Endothelial cell of umbilical vein (primary cell): ENCODE results near the gene KCNJ12. TPM values are rescaled to one million over a fixed set of nuclear protein-coding genes. Genes with fewer than 3 reads are reported as not detected.
"Not testable (repeated sequence)": the region's sequence is repeated elsewhere in the genome, so short reads cannot be mapped to it uniquely, and the experiment has no call there.

Experiments
- BruUV-seq: library from RNA; stranded (reverse); fragments of 400-500 nt; replicated peaks from 2 replicates; lab custom pipeline; 2021; lab: Mats Ljungman, UMichigan
- CTCF ChIA-PET: fragments of 300-600, 350-600 bp; sonication (Branson Sonifier 250); formaldehyde crosslinking; loops from one replicate; lab custom pipeline; 2021; ENCODE audit warnings: antibody characterized with exemption, inconsistent platforms; lab: Charles Lee
- POLR2A ChIA-PET: fragments of 300-600, 350-600 bp; sonication (Branson Sonifier 250); formaldehyde crosslinking; loops from one replicate; lab custom pipeline; 2021; ENCODE audit warnings: antibody characterized with exemption, inconsistent platforms; lab: Charles Lee
- DNase-seq: peaks from one replicate; pipeline ENCODE4 v3.0.0-alpha.2; 2011; ENCODE audit warnings: low read depth, low spot score
- FAIRE-seq: peaks from 2 replicates; lab custom pipeline; 2011; peaks lifted over from hg19 to GRCh38; lab: Jason Lieb, UNC
- H2AFZ ChIP-seq: 2 replicates; pipeline ENCODE4 v1.6.0; 2012; ENCODE audit warnings: low read depth, low read length, control low read depth, inconsistent platforms
- H3K27ac ChIP-seq: 2 replicates; pipeline ENCODE4 v1.5.1; 2011; ENCODE audit warnings: low read depth, mild to moderate bottlenecking, control low read depth, low read length, moderate library complexity; ENCODE audit not compliant: insufficient read depth
- H3K27me3 ChIP-seq, 2 experiments: 2 replicates each; pipeline versions ENCODE4 v1.6.0 to v1.6.1; 2011; ENCODE audit warnings: low read length in 2 of 2, mixed read lengths in 1 of 2; ENCODE audit not compliant: control insufficient read depth in 2 of 2, insufficient read depth in 2 of 2
- H3K36me3 ChIP-seq, 2 experiments: 2 replicates in 1 of 2; 3 replicates in 1 of 2; pipeline ENCODE4 v1.5.1; 2011; ENCODE audit warnings: low read length in 2 of 2, mild to moderate bottlenecking in 1 of 2, moderate library complexity in 1 of 2; ENCODE audit not compliant: control insufficient read depth in 2 of 2, insufficient read depth in 2 of 2; ENCODE audit errors: extremely low read depth in 1 of 2
- H3K4me1 ChIP-seq: 3 replicates; pipeline ENCODE4 v1.5.1; 2011; ENCODE audit warnings: mild to moderate bottlenecking, low read length; ENCODE audit not compliant: control insufficient read depth, insufficient read depth; ENCODE audit errors: extremely low read depth
- H3K4me2 ChIP-seq: 2 replicates; pipeline ENCODE4 v1.6.1; 2011; ENCODE audit warnings: low read length, control low read depth, mixed read lengths; ENCODE audit not compliant: insufficient read depth
- H3K4me3 ChIP-seq, 3 experiments: fragments of 200-600 bp in 1 of 3; sonication (generic), shearing (Covaris generic) in 1 of 3; replicated peaks in 1 of 3; 2 replicates each; pipeline ENCODE4 v1.5.1; 2011 to 2016; ENCODE audit warnings: control low read depth in 3 of 3, low read length in 3 of 3, mild to moderate bottlenecking in 2 of 3, inconsistent platforms in 1 of 3, low read depth in 1 of 3, moderate library complexity in 1 of 3; ENCODE audit not compliant: insufficient read depth in 1 of 3
- H3K79me2 ChIP-seq: 2 replicates; pipeline ENCODE4 v1.6.0; 2012; ENCODE audit warnings: low read length, inconsistent platforms; ENCODE audit not compliant: control insufficient read depth, insufficient read depth
- H3K9ac ChIP-seq: replicated peaks from 2 replicates; pipeline ENCODE3; 2011; ENCODE audit warnings: low read length, control low read depth; ENCODE audit not compliant: insufficient read depth; ENCODE audit errors: extremely low read depth
- H3K9me1 ChIP-seq: replicated peaks from 3 replicates; pipeline ENCODE4 v1.6.0; 2011; ENCODE audit warnings: mild to moderate bottlenecking, low read length; ENCODE audit not compliant: control insufficient read depth, insufficient read depth; ENCODE audit errors: extremely low read depth
- H3K9me3 ChIP-seq: replicated peaks from 2 replicates; pipeline ENCODE4 v1.5.1; 2012; ENCODE audit warnings: low read length, inconsistent platforms; ENCODE audit not compliant: control insufficient read depth, insufficient read depth
- H4K20me1 ChIP-seq: replicated peaks from 2 replicates; pipeline ENCODE3; 2011; ENCODE audit warnings: mild to moderate bottlenecking, low read length; ENCODE audit not compliant: control insufficient read depth, insufficient read depth; ENCODE audit errors: extremely low read depth
- GATA2 ChIP-seq: IDR thresholded peaks from 2 replicates; pipeline ENCODE4 v1.7.0; 2011; ENCODE audit warnings: low read depth, mild to moderate bottlenecking, moderate library complexity, mixed read lengths, low read length; ENCODE audit not compliant: insufficient read length, insufficient read depth
- JUN ChIP-seq: IDR thresholded peaks from 2 replicates; pipeline ENCODE4 v1.6.1; 2011; ENCODE audit warnings: borderline replicate concordance, low read depth; ENCODE audit not compliant: insufficient read length, insufficient read depth
- MAX ChIP-seq: IDR thresholded peaks from 2 replicates; pipeline ENCODE4 v1.6.1; 2011; ENCODE audit not compliant: insufficient read depth, insufficient read length
- dilution Hi-C: fragments of 300-500 bp; cut with MboI; formaldehyde crosslinking; loops from one replicate; pipeline ENCODE4 v1.15.0; 2019; ENCODE audit warnings: low sequenced_read_pairs; ENCODE audit not compliant: extremely low pct_ligation_motif_present
- intact Hi-C: fragments of 100-400 bp; cut with micrococcal nuclease; formaldehyde crosslinking; loops from one replicate; pipeline ENCODE4 v1.10.0; 2022
- polyA plus RNA-seq, 4 experiments: library from polyadenylated mRNA; depleted of rRNA in 3 of 4; stranded (reverse) in 3 of 4; unstranded in 1 of 4; fragments of >200 nt; gene quantifications; 2 replicates each; pipeline versions ENCODE4 v1.2.1 to v1.2.3, GENCODE V29; 2011 to 2012; ENCODE audit warnings: missing spikeins in 1 of 4
- total RNA-seq: library from RNA; stranded (reverse); gene quantifications from 2 replicates; pipeline ENCODE4 v1.2.3, GENCODE V29; 2021

KCNJ12 gene
- total and polyA plus RNA-seq, 2 donors (not counting 3 experiments of a cell fraction or from before 2014, with no cell fraction given) = 0.19 to 0.44 TPM

DNA sequence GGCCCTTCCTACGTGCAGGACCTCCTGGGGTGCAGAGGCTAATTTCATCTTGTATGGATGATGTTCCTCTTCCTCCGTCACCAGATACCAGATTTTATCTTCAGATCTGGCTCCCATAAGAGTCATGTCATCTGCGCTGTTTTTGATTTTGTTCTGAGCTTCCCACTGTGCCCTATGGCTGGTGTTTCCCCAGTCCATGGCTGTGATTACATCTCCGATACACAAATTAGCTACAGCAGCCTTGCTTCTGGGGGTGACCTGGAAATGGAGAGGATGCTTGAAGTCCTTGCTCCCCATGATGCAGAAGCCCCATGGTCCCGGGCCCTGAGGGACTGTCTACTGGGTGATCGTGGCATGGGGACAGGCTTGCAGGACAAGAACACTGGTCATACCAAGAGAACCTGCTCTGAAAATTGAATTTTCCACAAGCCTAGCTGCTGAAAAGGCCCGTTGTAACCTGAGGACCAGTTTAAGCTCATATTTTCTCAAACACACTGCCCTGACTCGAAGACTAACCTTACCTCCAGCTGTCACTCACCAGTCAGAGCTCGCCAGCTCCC is 69.0 kb downstream of the KCNJ12 start:
- H3K4me2 ChIP-seq = no peak overlapping the region
- DNase-seq (no peak), FAIRE-seq (no peak)
- BruUV-seq = no TSS peak
- H3K9ac ChIP-seq = no peak overlapping the region
- dilution Hi-C loops (no loop called here), intact Hi-C loops (no loop called here)
- H3K9me1 ChIP-seq = no peaks in the 10 kb centered on the region
- no peaks in the 10 kb centered on the region for H3K36me3 ChIP-seq
- peaks cover 0 to 2% of the 10 kb centered on the region in 2 experiments for H3K27me3 ChIP-seq
- TF ChIP-seq GATA2 = no peak
- no peak for TF ChIP-seq JUN
- TF ChIP-seq MAX = no peak
- no peak overlapping the region for H2AFZ ChIP-seq
- no peaks in the 10 kb centered on the region for H4K20me1 ChIP-seq
- H3K79me2 ChIP-seq = no peaks in the 10 kb centered on the region
- no peaks in the 10 kb centered on the region for H3K4me1 ChIP-seq
- H3K9me3 ChIP-seq = no peaks in the 10 kb centered on the region
- ChIA-PET POLR2A (no interaction called here), CTCF (no interaction called here)
- H3K4me3 ChIP-seq = no peak overlapping the region
- H3K27ac ChIP-seq = no peak overlapping the region

DNA sequence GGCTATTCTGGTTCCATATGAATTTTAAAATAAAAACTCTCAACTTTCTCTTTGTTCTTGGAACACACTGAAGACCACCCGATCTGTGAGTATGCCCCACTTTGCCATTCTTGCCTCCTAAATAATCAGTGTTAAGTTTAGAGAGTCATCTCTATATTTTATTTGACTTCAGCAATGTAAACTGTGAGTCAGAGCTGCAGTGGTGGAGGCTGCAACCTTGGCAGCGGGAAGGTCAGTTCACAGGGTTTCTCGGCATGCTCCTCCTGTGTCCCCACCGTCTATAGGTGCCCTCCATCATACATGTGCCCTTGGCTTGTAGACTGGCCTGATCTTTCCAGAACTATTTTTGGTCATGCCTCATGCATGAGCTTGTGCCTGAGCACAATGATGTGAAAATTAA is 71.4 kb downstream of the KCNJ12 start:
- H3K79me2 ChIP-seq, H3K27ac ChIP-seq, H3K4me3 ChIP-seq, H3K9me1 ChIP-seq, intact Hi-C loops, H3K9ac ChIP-seq, dilution Hi-C loops, H3K9me3 ChIP-seq, BruUV-seq, FAIRE-seq, H2AFZ ChIP-seq, H3K4me1 ChIP-seq, H3K4me2 ChIP-seq, POLR2A ChIA-PET, DNase-seq, H3K36me3 ChIP-seq, H4K20me1 ChIP-seq, H3K27me3 ChIP-seq: not testable (repeated sequence)
- CTCF ChIA-PET = interaction anchor here (0.9 to 1.6 kb wide), 4 partner anchors 9 to 318 kb away, joined by 3 to 4 read pairs (median 3); no protein-coding TSS in a partner anchor

GRCh38 chr17:21449891-21450290 is 73.7 kb downstream of the KCNJ12 start:
- H3K36me3 ChIP-seq, H4K20me1 ChIP-seq, H3K9me1 ChIP-seq, H3K4me1 ChIP-seq, H3K4me2 ChIP-seq, intact Hi-C loops, H3K27me3 ChIP-seq, H3K9ac ChIP-seq, H3K4me3 ChIP-seq, H3K79me2 ChIP-seq, H3K9me3 ChIP-seq, BruUV-seq, H2AFZ ChIP-seq, H3K27ac ChIP-seq, POLR2A ChIA-PET, DNase-seq, dilution Hi-C loops: not testable (repeated sequence)
- FAIRE-seq = peak; percentile 84
- CTCF ChIA-PET = interaction anchor here (1.0 to 2.1 kb wide), 4 partner anchors 63 to 330 kb away, joined by 3 to 8 read pairs (median 4); no protein-coding TSS in a partner anchor
